CD4-positive, alpha-beta T cell (primary cell): ENCODE measurements around the gene TIPARP. TPM values are rescaled to one million over a fixed set of nuclear protein-coding genes. Genes with fewer than 3 reads are reported as not detected.

Experiments
- ATAC-seq: fragments of 200-7000 bp; cut with Tn5 transposase; one replicate; pipeline ENCODE4 v1.10.0; 2022; ENCODE audit warnings: mild to moderate bottlenecking; ENCODE audit not compliant: poor library complexity
- CTCF ChIA-PET: fragments of 350-600 bp; sonication (Branson Sonifier 250); formaldehyde crosslinking; loops from one replicate; lab custom pipeline; 2021; ENCODE audit warnings: antibody characterized with exemption, inconsistent platforms; lab: Charles Lee
- POLR2A ChIA-PET: fragments of 350-600 bp; sonication (Branson Sonifier 250); formaldehyde crosslinking; loops from one replicate; lab custom pipeline; 2021; ENCODE audit warnings: antibody characterized with exemption, inconsistent platforms; lab: Charles Lee
- DNase-seq, 14 experiments: peaks; one replicate each; pipeline ENCODE4 v3.0.0-alpha.2; 2013 to 2020; ENCODE audit warnings: mixed read lengths in 2 of 14
- H3K27ac ChIP-seq, 2 donors: one replicate each; pipeline versions ENCODE4 v1.5.1 to v1.7.0; 2013; ENCODE audit warnings: low read length in 2 of 2, low read depth in 1 of 2, mild to moderate bottlenecking in 1 of 2
- H3K27me3 ChIP-seq, 2 experiments: 1 replicate in 1 of 2; 2 replicates in 1 of 2; pipeline versions ENCODE4 v1.6.1 to v1.7.0; 2013; ENCODE audit warnings: low read length in 2 of 2, control low read depth in 1 of 2, mild to moderate bottlenecking in 1 of 2, moderate library complexity in 1 of 2; ENCODE audit not compliant: insufficient read depth in 2 of 2, control insufficient read depth in 1 of 2
- H3K36me3 ChIP-seq: one replicate; pipeline ENCODE4 v1.6.1; 2013; ENCODE audit warnings: low read length, control low read depth; ENCODE audit not compliant: insufficient read depth
- H3K4me1 ChIP-seq: one replicate; pipeline ENCODE4 v1.6.1; 2013; ENCODE audit warnings: low read length, control low read depth; ENCODE audit not compliant: insufficient read depth
- H3K4me3 ChIP-seq: one replicate; pipeline ENCODE4 v1.5.1; 2013; ENCODE audit warnings: mild to moderate bottlenecking, low read length, moderate library complexity
- H3K9me3 ChIP-seq, 2 experiments: 1 replicate in 1 of 2; 2 replicates in 1 of 2; pipeline versions ENCODE4 v1.6.1 to v1.7.0; 2013; ENCODE audit warnings: low read length in 2 of 2, mild to moderate bottlenecking in 2 of 2, control low read depth in 1 of 2, moderate library complexity in 1 of 2; ENCODE audit not compliant: control insufficient read depth in 1 of 2, insufficient read depth in 1 of 2
- H3K27ac Mint-ChIP-seq: one replicate; pipeline ENCODE4 v1.8.0; 2020; ENCODE audit warnings: mixed read lengths
- H3K27me3 Mint-ChIP-seq: one replicate; pipeline ENCODE4 v1.8.0; 2021; ENCODE audit warnings: mixed read lengths
- H3K36me3 Mint-ChIP-seq: one replicate; pipeline ENCODE4 v1.8.0; 2021; ENCODE audit warnings: low read depth, mixed read lengths
- H3K4me1 Mint-ChIP-seq: one replicate; pipeline ENCODE4 v1.8.0; 2021; ENCODE audit warnings: low read depth, mixed read lengths
- H3K4me3 Mint-ChIP-seq: one replicate; pipeline ENCODE4 v1.8.0; 2020; ENCODE audit warnings: mild to moderate bottlenecking, mixed read lengths
- H3K9me3 Mint-ChIP-seq: one replicate; pipeline ENCODE4 v1.8.0; 2020; ENCODE audit warnings: mixed read lengths
- CTCF ChIP-seq: fragments of 200-600 bp; IDR thresholded peaks from one replicate; pipeline ENCODE4 v1.8.0; 2022; ENCODE audit warnings: antibody characterized with exemption, mild to moderate bottlenecking
- intact Hi-C, 2 experiments: fragments of 100-400 bp; cut with DNase I in 1 of 2; cut with micrococcal nuclease in 1 of 2; formaldehyde crosslinking; loops; one replicate each; pipeline versions ENCODE4 v1.15.1 to v1.9.0; 2023 to 2025; cut with DNase I, micrococcal nuclease
- total RNA-seq, 174 experiments: library from RNA in 2 of 174; stranded (reverse) in 2 of 174; gene quantifications; one replicate each; pipeline ENCODE4 v1.2.3 and lab custom pipeline; 2021 to 2026

The TIPARP gene
- total RNA-seq, 2 experiments from 2014 or later, result 158 to 166 TPM

DNA sequence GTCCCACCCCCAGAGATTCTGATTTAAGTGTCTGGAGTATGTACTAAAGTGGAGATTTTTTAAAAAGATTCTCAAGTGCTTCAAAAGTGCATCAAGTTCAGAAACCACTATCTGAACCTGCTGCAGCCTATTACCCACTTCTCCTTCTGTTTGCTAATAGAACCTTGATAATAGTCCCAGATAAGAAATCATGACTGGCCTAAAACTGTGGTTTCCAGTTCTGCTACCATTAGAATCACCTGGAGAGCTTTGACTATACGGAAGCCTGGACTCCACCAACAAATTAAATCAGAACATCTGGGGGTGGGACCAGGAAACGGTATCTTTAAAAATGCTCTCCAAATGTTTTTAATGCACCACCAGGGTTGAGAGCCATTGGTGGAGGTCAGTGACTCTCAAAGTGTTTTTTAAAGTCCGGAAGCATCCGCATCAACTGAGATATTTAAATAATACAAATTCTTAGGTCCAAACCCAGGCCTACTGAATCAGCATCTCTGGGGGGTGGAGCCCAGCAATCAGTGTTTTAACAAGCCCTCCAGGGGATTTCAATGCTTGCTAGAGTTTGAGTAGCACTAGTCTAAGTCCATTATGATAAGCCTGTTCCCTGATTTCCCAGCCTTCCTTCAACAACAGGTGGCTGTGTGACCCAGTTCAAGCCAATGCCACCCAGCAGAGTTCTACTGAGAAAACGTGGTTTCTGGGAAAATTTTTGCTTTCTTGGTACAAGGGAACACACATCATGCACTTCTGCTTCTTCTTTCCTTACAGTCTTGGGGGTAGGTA lies 45.4 kb upstream of the TIPARP start:
- no peaks in the 10 kb centered on the region for H3K9me3 ChIP-seq
- intact Hi-C loops, result no loop called here
- H3K4me1 Mint-ChIP-seq, result no peaks in the 10 kb centered on the region

DNA sequence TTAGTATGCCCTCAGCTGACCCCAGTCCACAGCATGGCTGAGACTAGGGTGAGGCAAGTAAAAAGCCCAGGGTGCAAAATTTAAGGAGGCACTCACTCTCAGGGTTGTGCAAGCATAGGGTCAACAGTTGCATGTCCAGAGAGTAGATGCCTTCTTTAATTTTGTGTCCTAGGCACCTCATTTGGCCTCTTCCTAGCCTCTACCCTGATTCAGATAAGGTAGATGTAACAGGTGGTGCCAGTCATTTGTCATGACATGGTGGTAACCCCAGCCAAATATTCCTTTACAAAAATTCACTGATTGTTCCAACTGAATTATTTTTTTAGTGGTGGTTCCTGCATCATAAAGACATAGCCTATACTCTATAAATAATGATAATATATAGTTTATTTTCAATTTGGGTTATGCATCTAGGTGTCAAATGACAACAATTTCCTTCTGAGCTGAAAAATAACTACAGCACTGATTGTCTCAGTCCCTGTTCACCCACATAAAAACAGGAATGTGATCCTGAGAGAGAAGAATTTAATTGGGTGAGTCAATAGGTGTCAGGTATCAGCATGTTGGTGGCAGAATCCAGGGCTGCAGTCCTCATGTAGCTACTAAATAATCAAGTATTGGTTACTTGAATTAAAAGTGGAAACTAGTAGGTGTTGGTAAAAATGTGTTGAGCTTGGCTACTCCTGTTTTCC lies 44.2 kb upstream of the TIPARP start:
- no peak overlapping the region for H3K4me3 ChIP-seq
- no peak overlapping the region for H3K27ac ChIP-seq
- Mint-ChIP-seq H3K4me3 (no peak overlapping the region), H3K36me3 (no peaks in the 10 kb centered on the region), H3K27ac (no peak overlapping the region), H3K9me3 (no peaks in the 10 kb centered on the region), H3K4me1 (no peaks in the 10 kb centered on the region), H3K27me3 (no peaks in the 10 kb centered on the region)
- no peaks in the 10 kb centered on the region for H3K4me1 ChIP-seq
- ChIA-PET POLR2A (no interaction called here), CTCF (no interaction called here)
- H3K36me3 ChIP-seq, result no peaks in the 10 kb centered on the region
- DNase-seq, result no peak
- no peak for TF ChIP-seq CTCF
- ATAC-seq, result no peak
- no peaks in the 10 kb centered on the region for H3K9me3 ChIP-seq
- H3K27me3 ChIP-seq, result no peaks in the 10 kb centered on the region
- intact Hi-C loops, result no loop called here

More for the DNA sequence above, 45.4 kb upstream of the TIPARP start:
- Mint-ChIP-seq H3K4me3 (no peak overlapping the region), H3K27ac (no peak overlapping the region), H3K27me3 (no peaks in the 10 kb centered on the region), H3K9me3 (no peaks in the 10 kb centered on the region), H3K36me3 (no peaks in the 10 kb centered on the region)
- ATAC-seq (no peak), DNase-seq (no peak)
- TF ChIP-seq CTCF, result no peak
- ChIA-PET POLR2A (interaction anchor here (0.6 kb wide), 1 partner anchor 46 kb away, joined by 3 read pairs; no protein-coding TSS in a partner anchor), CTCF (no interaction called here)
- Histone ChIP-seq H3K36me3 (no peaks in the 10 kb centered on the region), H3K27ac (no peak overlapping the region), H3K27me3 (no peaks in the 10 kb centered on the region), H3K4me1 (no peaks in the 10 kb centered on the region), H3K4me3 (no peak overlapping the region)

GRCh38 chr3:156630773-156631093 lies 43.7 kb upstream of the TIPARP start:
- ChIA-PET CTCF (no interaction called here), POLR2A (interaction anchor here (0.6 kb wide), 1 partner anchor 134 kb away, joined by 3 read pairs; no protein-coding TSS in a partner anchor)
- Histone ChIP-seq H3K27me3 (no peaks in the 10 kb centered on the region), H3K36me3 (no peaks in the 10 kb centered on the region), H3K9me3 (no peaks in the 10 kb centered on the region), H3K4me1 (no peaks in the 10 kb centered on the region), H3K4me3 (no peak overlapping the region), H3K27ac (no peak overlapping the region)
- no peak overlapping the region for H3K27ac Mint-ChIP-seq
- TF ChIP-seq CTCF, result no peak
- H3K36me3 Mint-ChIP-seq, result no peaks in the 10 kb centered on the region
- no peak for ATAC-seq
- H3K4me3 Mint-ChIP-seq, result no peak overlapping the region
- no peaks in the 10 kb centered on the region for H3K27me3 Mint-ChIP-seq
- H3K9me3 Mint-ChIP-seq, result no peaks in the 10 kb centered on the region
- DNase-seq, result no peak
- H3K4me1 Mint-ChIP-seq, result no peaks in the 10 kb centered on the region
- intact Hi-C loops, result no loop called here
